ENCODE data around the gene HSPA12A. TPM values are rescaled to one million over a fixed set of nuclear protein-coding genes. Genes with fewer than 3 reads are reported as not detected.

HSPA12A gene
- 10 to 100 TPM; 20.2 to 55.1 (median 32.5) TPM for total RNA-seq

GRCh38 chr10:116742367-116743265 is at the start of gene HSPA12A:
Gene HSPA12A (minus strand): TSS chr10:116742566. CDS start chr10:116742469, 97 bp downstream.
- no peak for DNase-seq (ENCODE audit: low spot score)
- TF ChIP-seq CTCF (IDR thresholded peaks at IDR 0.05) = no peak
- peak; percentile 90 for ATAC-seq (ENCODE audit: low FRiP score)

- DNase-seq (ENCODE audit: low spot score) = no peak
- no peak for ATAC-seq (ENCODE audit: low FRiP score)
- TF ChIP-seq CTCF (IDR thresholded peaks at IDR 0.05) = no peak
Measured at GRCh38 chr10:116791241-116791640, 48.9 kb upstream of the HSPA12A start.

- peak; percentile 89 for ATAC-seq (ENCODE audit: low FRiP score)
Measured at GRCh38 chr10:116787893-116788665, 45.7 kb upstream of the HSPA12A start.

GRCh38 chr10:116787053-116787659 is 44.8 kb upstream of the HSPA12A start:
- DNase-seq (ENCODE audit: low spot score) (no peak), ATAC-seq (ENCODE audit: low FRiP score) (no peak)
- no peak for TF ChIP-seq CTCF (IDR thresholded peaks at IDR 0.05)

More at GRCh38 chr10:116787893-116788665, 45.7 kb upstream of the HSPA12A start:
- DNase-seq (ENCODE audit: low spot score) = peak; percentile 85
- TF ChIP-seq CTCF (IDR thresholded peaks at IDR 0.05) = peak in 2 of 3 donors; percentile 86 to 97

GRCh38 chr10:116785867-116786266 is 43.5 kb upstream of the HSPA12A start:
- no peak for DNase-seq (ENCODE audit: low spot score)
- no peak for TF ChIP-seq CTCF (IDR thresholded peaks at IDR 0.05)
- ATAC-seq (ENCODE audit: low FRiP score) = no peak

- no peak for TF ChIP-seq CTCF (IDR thresholded peaks at IDR 0.05)
- ATAC-seq (ENCODE audit: low FRiP score) (no peak), DNase-seq (ENCODE audit: low spot score) (no peak)
Measured at GRCh38 chr10:116785282-116785681, 42.9 kb upstream of the HSPA12A start.
